Naive thymus-derived CD4-positive, alpha-beta T cell (primary cell): ENCODE results near the gene AFMID. TPM values are rescaled to one million over a fixed set of nuclear protein-coding genes. Genes with fewer than 3 reads are reported as not detected.
"Not testable (repeated sequence)": the region's sequence is repeated elsewhere in the genome, so short reads cannot be mapped to it uniquely, and the experiment has no call there.

Experiments
- ATAC-seq: fragments of 150-1000 bp; cut with Tn5 transposase; 2 replicates; pipeline ENCODE4 v1.10.0; 2021; ENCODE audit warnings: mild to moderate bottlenecking, moderate library complexity
- CTCF ChIA-PET: fragments of 350-600 bp; sonication (Branson Sonifier 250); formaldehyde crosslinking; loops from one replicate; lab custom pipeline; 2021; ENCODE audit warnings: antibody characterized with exemption; lab: Charles Lee
- POLR2A ChIA-PET: fragments of 350-600 bp; sonication (Branson Sonifier 250); formaldehyde crosslinking; loops from one replicate; lab custom pipeline; 2021; ENCODE audit warnings: antibody characterized with exemption, inconsistent platforms; lab: Charles Lee
- DNase-seq, 9 donors: peaks; one replicate each; pipeline versions ENCODE4 v3.0.0 to v3.0.0-alpha.2; 2020 to 2022; ENCODE audit warnings: mixed read lengths in 1 of 9
- H3K27ac ChIP-seq: one replicate; pipeline ENCODE4 v1.7.0; 2013; ENCODE audit warnings: mild to moderate bottlenecking, low read depth, low read length, moderate library complexity
- H3K27me3 ChIP-seq, 2 donors: one replicate each; pipeline ENCODE4 v1.7.0; 2013; ENCODE audit warnings: low read length in 2 of 2, mild to moderate bottlenecking in 2 of 2, moderate library complexity in 2 of 2; ENCODE audit not compliant: control insufficient read depth in 2 of 2, insufficient read depth in 2 of 2
- H3K36me3 ChIP-seq, 3 experiments: 1 replicate in 2 of 3; 2 replicates in 1 of 3; pipeline ENCODE4 v1.7.0; 2013; ENCODE audit warnings: low read length in 3 of 3, mild to moderate bottlenecking in 3 of 3, moderate library complexity in 1 of 3; ENCODE audit not compliant: insufficient read depth in 3 of 3, control insufficient read depth in 2 of 3
- H3K4me1 ChIP-seq, 2 donors: one replicate each; pipeline ENCODE4 v1.7.0; 2013; ENCODE audit warnings: low read length in 2 of 2, mild to moderate bottlenecking in 2 of 2, moderate library complexity in 1 of 2; ENCODE audit not compliant: control insufficient read depth in 2 of 2, insufficient read depth in 2 of 2
- H3K4me3 ChIP-seq: 2 replicates; pipeline ENCODE4 v1.7.0; 2013; ENCODE audit warnings: mild to moderate bottlenecking, low read length
- H3K9me3 ChIP-seq, 3 experiments: 1 replicate in 2 of 3; 2 replicates in 1 of 3; pipeline ENCODE4 v1.7.0; 2013; ENCODE audit warnings: low read length in 3 of 3; ENCODE audit not compliant: control insufficient read depth in 2 of 3
- H3K27ac Mint-ChIP-seq, 9 donors: one replicate each; pipeline ENCODE4 v1.8.0; 2020 to 2022; ENCODE audit warnings: mixed read lengths in 9 of 9, mild to moderate bottlenecking in 8 of 9, moderate library complexity in 5 of 9, inconsistent platforms in 2 of 9
- H3K27me3 Mint-ChIP-seq, 5 donors: one replicate each; pipeline ENCODE4 v1.8.0; 2021 to 2022; ENCODE audit warnings: mixed read lengths in 5 of 5, mild to moderate bottlenecking in 1 of 5
- H3K36me3 Mint-ChIP-seq, 5 donors: one replicate each; pipeline ENCODE4 v1.8.0; 2020 to 2022; ENCODE audit warnings: mixed read lengths in 5 of 5, mild to moderate bottlenecking in 3 of 5, inconsistent platforms in 1 of 5
- H3K4me1 Mint-ChIP-seq, 7 donors: one replicate each; pipeline ENCODE4 v1.8.0; 2020 to 2022; ENCODE audit warnings: mixed read lengths in 7 of 7, mild to moderate bottlenecking in 3 of 7, inconsistent platforms in 1 of 7
- H3K4me3 Mint-ChIP-seq, 10 donors: one replicate each; pipeline ENCODE4 v1.8.0; 2020 to 2022; ENCODE audit warnings: mild to moderate bottlenecking in 10 of 10, mixed read lengths in 10 of 10, moderate library complexity in 6 of 10, inconsistent platforms in 2 of 10
- H3K9me3 Mint-ChIP-seq, 11 donors: one replicate each; pipeline ENCODE4 v1.8.0; 2020 to 2022; ENCODE audit warnings: mixed read lengths in 11 of 11, mild to moderate bottlenecking in 4 of 11, inconsistent platforms in 1 of 11, moderate library complexity in 1 of 11
- intact Hi-C, 2 donors: fragments of 100-400 bp; cut with micrococcal nuclease; formaldehyde crosslinking; loops; one replicate each; pipeline ENCODE4 v1.15.1; 2023
- polyA plus RNA-seq, 2 donors: library from polyadenylated mRNA; unstranded; fragments of 300-500 nt; fragmentation: Illumina TruSeq; gene quantifications; one replicate each; pipeline ENCODE4 v1.2.3, GENCODE V29; 2021
- total RNA-seq, 6 experiments: library from RNA in 5 of 6; stranded (reverse) in 5 of 6; gene quantifications; 1 replicate in 5 of 6; 2 replicates in 1 of 6; pipeline ENCODE4 v1.2.3 and lab custom pipeline; 2021 to 2026

AFMID gene
- total and polyA plus RNA-seq, 7 experiments from 2014 or later: 0.99 to 19.2 (median 1.8) TPM

DNA sequence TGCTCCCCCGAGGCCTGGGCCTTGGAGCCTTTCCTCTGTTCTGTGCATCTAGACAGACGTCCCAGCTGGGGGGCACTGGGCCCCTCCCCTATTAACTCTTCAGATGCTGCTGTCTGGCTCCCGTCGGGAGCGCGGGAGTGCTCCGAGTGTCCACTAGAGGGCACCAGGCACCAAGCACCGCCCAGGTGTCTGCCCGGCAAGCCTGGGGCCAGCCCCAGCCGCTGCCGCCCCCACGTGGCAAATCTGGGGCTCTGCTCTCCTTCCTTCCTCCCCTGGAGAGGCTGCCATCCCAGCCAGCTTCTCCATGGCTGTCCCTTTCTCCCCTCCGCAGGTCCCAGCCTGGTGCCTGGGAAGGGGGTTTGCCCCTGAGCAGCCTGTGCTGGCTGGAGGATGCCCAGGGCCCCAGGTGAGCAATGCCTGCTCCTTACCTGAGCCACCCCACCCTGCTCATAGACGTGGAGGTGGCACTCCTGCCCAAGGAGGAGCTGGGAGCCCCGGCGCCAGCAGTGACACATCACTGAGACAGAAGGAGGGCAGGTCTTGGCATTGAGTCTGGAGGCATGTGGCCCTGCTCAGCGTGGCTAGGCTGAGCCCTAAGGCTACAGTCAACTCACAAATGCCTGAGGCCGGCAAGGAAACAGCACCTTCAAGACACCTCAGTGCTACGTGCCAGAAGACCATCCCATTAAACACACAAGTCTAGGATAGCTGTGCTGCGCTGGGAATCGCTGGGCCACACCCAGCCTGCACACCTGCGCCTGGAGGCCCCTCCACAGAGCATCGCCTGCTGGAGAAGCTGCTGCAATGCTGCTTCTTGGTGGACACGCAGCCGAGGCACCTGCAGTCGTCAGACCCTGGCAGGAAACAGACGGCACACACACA lies 64.0 kb downstream of the AFMID start:
- ChIA-PET CTCF (interaction anchor here (0.5 to 4.8 kb wide), 24 partner anchors 12 to 173 kb away, joined by 3 to 50 read pairs (median 5); partner anchors contain the start of gene TMC8), POLR2A (interaction anchor here (0.6 to 4.6 kb wide), 25 partner anchors 8 to 1162 kb away, joined by 3 to 26 read pairs (median 4); partner anchors contain the start of genes SOCS3 and TMC8)
- H3K27ac Mint-ChIP-seq: peak overlapping the region; percentile 91 to 100 (median 98)
- intact Hi-C loops: loop anchor here (1.0 to 10.0 kb wide), 17 partner anchors 8 to 1784 kb away; partner anchors contain the start of genes BIRC5 (in 1 of the 2), CCDC40 (in 1 of the 2), TBC1D16 (in 1 of the 2) and TMC6 (in 1 of the 2)
- peak; percentile 70 to 88 (median 82) for DNase-seq
- H3K4me3 Mint-ChIP-seq: peak overlapping the region; percentile 82 to 96 (median 92)
- Histone ChIP-seq H3K9me3 (no peaks in the 10 kb centered on the region), H3K27me3 (no peaks in the 10 kb centered on the region), H3K36me3 (peaks cover 0 to 24% (median 0%) of the 10 kb centered on the region in 3 experiments), H3K4me3 (peak overlapping the region; percentile 73), H3K27ac (peak overlapping the region; percentile 87), H3K4me1 (peaks cover 37 to 48% of the 10 kb centered on the region in 2 donors)
- H3K4me1 Mint-ChIP-seq: peaks cover 24 to 57% (median 47%) of the 10 kb centered on the region in 7 donors
- ATAC-seq: peak; percentile 73
- peaks cover 0 to 10% (median 5%) of the 10 kb centered on the region in 5 donors for H3K36me3 Mint-ChIP-seq
- peaks cover 0 to 6% (median 0%) of the 10 kb centered on the region in 11 donors for H3K9me3 Mint-ChIP-seq
- H3K27me3 Mint-ChIP-seq: peaks cover 0 to 4% (median 0%) of the 10 kb centered on the region in 5 donors

DNA sequence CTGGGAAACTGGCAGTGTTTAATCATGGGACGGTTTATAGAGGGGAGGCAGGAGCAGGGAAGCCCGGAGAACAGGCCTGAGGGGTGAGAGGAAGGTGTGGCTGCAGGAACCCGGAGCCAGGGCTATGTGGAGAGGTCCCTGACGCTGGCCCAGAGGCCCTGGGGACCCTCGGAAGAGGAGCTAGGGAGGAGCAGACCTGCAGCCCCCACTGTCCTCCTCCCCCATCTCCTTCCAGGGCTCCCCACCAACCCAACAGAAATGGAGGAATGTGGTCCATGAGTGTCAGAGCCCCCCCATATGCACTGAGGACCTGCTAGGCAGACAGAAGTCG lies 64.6 kb downstream of the AFMID start:
- peaks cover 0 to 24% (median 0%) of the 10 kb centered on the region in 3 experiments for H3K36me3 ChIP-seq
- intact Hi-C loops: loop anchor here (1.0 to 10.0 kb wide), 25 partner anchors 8 to 1783 kb away; partner anchors contain the start of genes BIRC5 (in 1 of the 2), CCDC40 (in 1 of the 2), PGS1 (in 1 of the 2) and SOCS3 (in 1 of the 2)
- DNase-seq (no peak), ATAC-seq (no peak)
- H3K36me3 Mint-ChIP-seq: peaks cover 0 to 10% (median 5%) of the 10 kb centered on the region in 5 donors
- ChIA-PET POLR2A (interaction anchor here (0.6 to 4.6 kb wide), 28 partner anchors 8 to 533 kb away, joined by 3 to 26 read pairs (median 4); partner anchors contain the start of genes SOCS3, TMC8 and TNRC6C), CTCF (interaction anchor here (0.6 to 4.8 kb wide), 19 partner anchors 11 to 173 kb away, joined by 3 to 50 read pairs (median 5); partner anchors contain the start of gene TMC8)
- peak overlapping the region; percentile 73 for H3K4me3 ChIP-seq
- peak overlapping the region; percentile 82 to 96 (median 92) for H3K4me3 Mint-ChIP-seq
- peak overlapping the region; percentile 87 for H3K27ac ChIP-seq
- peaks cover 28 to 63% (median 53%) of the 10 kb centered on the region in 7 donors for H3K4me1 Mint-ChIP-seq
- H3K27me3 ChIP-seq: no peaks in the 10 kb centered on the region
- H3K9me3 Mint-ChIP-seq: peaks cover 0 to 6% (median 0%) of the 10 kb centered on the region in 11 donors
- no peaks in the 10 kb centered on the region for H3K9me3 ChIP-seq
- H3K4me1 ChIP-seq: peaks cover 37 to 54% of the 10 kb centered on the region in 2 donors
- peaks cover 0 to 4% (median 0%) of the 10 kb centered on the region in 5 donors for H3K27me3 Mint-ChIP-seq
- H3K27ac Mint-ChIP-seq: peak overlapping the region; percentile 91 to 100 (median 98)

DNA sequence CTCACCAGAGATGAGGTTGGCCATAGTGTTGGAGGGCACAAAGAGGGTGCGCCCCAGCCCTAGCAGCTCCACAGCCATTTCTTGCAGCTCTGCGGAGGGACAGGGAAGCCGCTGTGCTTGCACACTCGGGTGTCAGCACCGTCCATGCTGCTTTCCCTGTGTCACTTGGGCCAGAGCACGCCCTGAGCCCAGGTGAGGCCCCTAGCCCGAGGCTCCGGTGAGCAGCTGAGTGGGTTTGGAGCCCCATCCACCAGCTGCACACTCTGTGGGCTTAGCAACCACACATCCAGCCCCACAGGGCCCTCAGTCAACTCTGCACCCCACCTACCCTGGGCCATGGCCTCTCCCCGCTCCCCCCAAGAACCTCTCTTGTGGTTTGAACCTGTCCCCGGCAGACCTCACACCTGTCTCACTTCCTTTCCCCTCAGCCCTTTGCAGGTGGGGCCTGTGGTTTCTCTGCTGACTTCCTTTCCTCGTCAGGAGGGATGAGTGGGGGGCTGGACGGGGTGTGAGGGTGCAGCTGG lies 65.0 kb downstream of the AFMID start:
- H3K4me3 Mint-ChIP-seq: peak overlapping the region; percentile 82 to 96 (median 92)
- H3K4me1 Mint-ChIP-seq: peaks cover 28 to 66% (median 58%) of the 10 kb centered on the region in 7 donors
- H3K36me3 ChIP-seq: peaks cover 0 to 24% (median 0%) of the 10 kb centered on the region in 3 experiments
- peaks cover 0 to 10% (median 4%) of the 10 kb centered on the region in 5 donors for H3K36me3 Mint-ChIP-seq
- ChIA-PET CTCF (interaction anchor here (0.5 to 4.8 kb wide), 17 partner anchors 11 to 172 kb away, joined by 3 to 50 read pairs (median 5); partner anchors contain the start of gene TMC8), POLR2A (interaction anchor here (0.6 to 4.6 kb wide), 28 partner anchors 7 to 532 kb away, joined by 3 to 26 read pairs (median 4); partner anchors contain the start of genes SOCS3, TMC8 and TNRC6C)
- DNase-seq (peak; percentile 41 to 97 (median 95)), ATAC-seq (peak; percentile 84)
- peaks cover 37 to 58% of the 10 kb centered on the region in 2 donors for H3K4me1 ChIP-seq
- peak overlapping the region; percentile 91 to 100 (median 98) for H3K27ac Mint-ChIP-seq
- H3K9me3 ChIP-seq: no peaks in the 10 kb centered on the region
- H3K27me3 ChIP-seq: no peaks in the 10 kb centered on the region
- H3K4me3 ChIP-seq: peak overlapping the region; percentile 73
- intact Hi-C loops: loop anchor here (1.0 to 10.0 kb wide), 17 partner anchors 10 to 1783 kb away; partner anchors contain the start of genes CCDC40 (in 1 of the 2), PGS1 (in 1 of the 2), SOCS3 (in 1 of the 2) and TBC1D16 (in 1 of the 2)
- peaks cover 0 to 3% (median 0%) of the 10 kb centered on the region in 5 donors for H3K27me3 Mint-ChIP-seq
- H3K9me3 Mint-ChIP-seq: peaks cover 0 to 6% (median 0%) of the 10 kb centered on the region in 11 donors
- peak overlapping the region; percentile 87 for H3K27ac ChIP-seq

DNA sequence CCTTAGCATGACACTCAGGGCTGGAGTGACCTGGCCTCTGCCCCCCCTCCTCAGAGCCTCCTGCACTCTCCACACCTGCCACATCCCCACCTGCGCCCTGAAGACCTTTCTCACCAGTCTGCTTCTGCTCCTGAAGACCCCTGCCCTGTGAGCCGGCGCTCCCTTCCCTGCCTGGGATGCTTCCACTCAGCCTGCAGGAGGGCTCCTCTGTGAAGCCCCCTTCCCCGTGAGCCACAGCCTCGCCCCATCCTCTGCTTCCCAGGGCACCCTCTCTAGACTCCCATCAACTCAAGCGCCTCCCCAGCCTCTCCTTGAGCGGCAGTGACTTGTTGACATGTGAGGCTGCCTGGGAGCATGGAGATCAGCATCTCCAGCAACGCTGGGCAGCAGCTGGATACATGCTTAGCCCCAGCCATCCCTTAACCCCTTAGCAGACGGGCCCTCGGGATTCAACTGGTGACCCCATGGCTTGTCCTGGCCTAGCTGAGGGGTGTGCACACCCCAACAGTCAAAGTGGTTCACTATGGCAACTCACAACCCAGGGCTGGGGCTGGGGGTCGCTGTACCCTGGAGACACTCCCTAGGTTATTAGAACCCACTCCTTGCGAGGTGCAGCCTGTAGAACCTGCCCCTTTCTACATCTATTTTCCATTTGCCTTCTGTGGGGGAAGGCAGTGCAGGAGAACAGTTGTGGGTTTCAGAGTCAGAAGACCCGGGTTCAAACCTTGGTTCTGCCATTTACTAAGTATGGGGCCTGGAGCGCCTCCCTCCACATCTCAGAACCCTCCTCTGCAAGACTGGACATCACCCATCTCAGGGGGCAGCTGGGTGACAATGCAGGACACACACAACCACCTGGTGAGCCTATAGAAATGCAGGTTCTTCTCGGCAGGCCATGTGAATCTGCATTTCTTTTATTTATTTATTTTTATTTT lies 65.8 kb downstream of the AFMID start:
- Mint-ChIP-seq H3K9me3 (peaks cover 0 to 6% (median 0%) of the 10 kb centered on the region in 11 donors), H3K27me3 (no peaks in the 10 kb centered on the region), H3K36me3 (peaks cover 0 to 6% (median 0%) of the 10 kb centered on the region in 5 donors), H3K27ac (peak overlapping the region; percentile 91 to 100 (median 98)), H3K4me3 (peak overlapping the region; percentile 82 to 96 (median 92)), H3K4me1 (peaks cover 32 to 74% (median 66%) of the 10 kb centered on the region in 7 donors)
- peaks cover 0 to 24% (median 0%) of the 10 kb centered on the region in 3 experiments for H3K36me3 ChIP-seq
- peak overlapping the region; percentile 87 for H3K27ac ChIP-seq
- peaks cover 37 to 66% of the 10 kb centered on the region in 2 donors for H3K4me1 ChIP-seq
- no peaks in the 10 kb centered on the region for H3K9me3 ChIP-seq
- CTCF ChIA-PET: interaction anchor here (0.5 to 4.8 kb wide), 9 partner anchors 10 to 168 kb away, joined by 3 to 50 read pairs (median 5); no protein-coding TSS in a partner anchor
- intact Hi-C loops: loop anchor here (1.0 to 10.0 kb wide), 17 partner anchors 9 to 1782 kb away; partner anchors contain the start of genes CCDC40 (in 1 of the 2), PGS1 (in 1 of the 2), SOCS3 (in 1 of the 2) and TBC1D16 (in 1 of the 2)
- ATAC-seq: no peak
- H3K27me3 ChIP-seq: no peaks in the 10 kb centered on the region
- H3K4me3 ChIP-seq: peak overlapping the region; percentile 73
- POLR2A ChIA-PET: interaction anchor here (0.6 to 4.6 kb wide), 21 partner anchors 10 to 531 kb away, joined by 3 to 26 read pairs (median 4); partner anchors contain the start of genes PGS1, TMC8 and TNRC6C
- DNase-seq: peak in 2 of 9 donors; percentile 42 to 61

DNA sequence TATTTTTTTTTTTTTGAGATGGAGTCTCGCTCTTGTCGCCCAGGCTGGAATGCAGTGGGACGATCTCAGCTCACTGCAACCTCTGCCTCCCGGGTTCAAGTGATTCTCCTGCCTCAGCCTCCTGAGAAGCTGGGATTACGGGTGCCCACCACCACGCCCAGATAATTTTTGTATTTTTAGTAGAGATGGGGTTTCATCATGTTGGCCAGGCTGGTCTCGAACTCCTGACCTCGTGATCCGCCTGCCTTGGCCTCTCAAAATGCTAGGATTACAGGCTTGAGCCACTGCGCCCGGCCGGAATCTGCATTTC lies 66.4 kb downstream of the AFMID start:
- not testable (repeated sequence) for H3K9me3 Mint-ChIP-seq, H3K27me3 ChIP-seq, H3K36me3 Mint-ChIP-seq, H3K27me3 Mint-ChIP-seq, DNase-seq, ATAC-seq, H3K9me3 ChIP-seq
- Mint-ChIP-seq H3K27ac (peak overlapping the region; percentile 86 to 99 (median 98)), H3K4me3 (peak overlapping the region; percentile 77 to 96 (median 86)), H3K4me1 (peaks cover 36 to 77% (median 70%) of the 10 kb centered on the region in 7 donors)
- POLR2A ChIA-PET: interaction anchor here (0.7 to 4.6 kb wide), 6 partner anchors 9 to 169 kb away, joined by 3 to 23 read pairs (median 5); partner anchors contain the start of genes PGS1 and TMC8
- peak overlapping the region; percentile 90 for H3K4me3 ChIP-seq
- H3K27ac ChIP-seq: peak overlapping the region; percentile 88
- peaks cover 42 to 72% of the 10 kb centered on the region in 2 donors for H3K4me1 ChIP-seq
- H3K36me3 ChIP-seq: peaks cover 0 to 18% (median 0%) of the 10 kb centered on the region in 3 experiments
- intact Hi-C loops: loop anchor here (2.0 to 10.0 kb wide), 11 partner anchors 61 to 1781 kb away; partner anchors contain the start of genes CCDC40 (in 1 of the 2), TBC1D16 (in 1 of the 2), TMC6 (in 1 of the 2) and TMC8 (in 1 of the 2)
- CTCF ChIA-PET: interaction anchor here (4.8 kb wide), 1 partner anchor 167 kb away, joined by 50 read pairs; no protein-coding TSS in a partner anchor
